IPS-15b (cell line): ENCODE measurements around the gene SAMD14.

Source experiments
- H3K27me3 ChIP-seq: one replicate; pipeline ENCODE4 v1.6.1; 2013; ENCODE audit warnings: low read length; ENCODE audit not compliant: control insufficient read depth, insufficient read depth
- H3K36me3 ChIP-seq: one replicate; pipeline ENCODE4 v1.6.1; 2013; ENCODE audit warnings: low read length; ENCODE audit not compliant: control insufficient read depth, insufficient read depth
- H3K4me1 ChIP-seq: one replicate; pipeline ENCODE4 v1.6.1; 2013; ENCODE audit warnings: mild to moderate bottlenecking, low read length; ENCODE audit not compliant: control insufficient read depth, insufficient read depth
- H3K4me3 ChIP-seq: one replicate; pipeline ENCODE4 v1.5.1; 2013; ENCODE audit warnings: low read depth, low read length
- H3K9ac ChIP-seq: one replicate; pipeline ENCODE4 v1.6.1; 2013; ENCODE audit warnings: low read depth, mild to moderate bottlenecking, low read length
- H3K9me3 ChIP-seq: one replicate; pipeline ENCODE4 v1.6.1; 2013; ENCODE audit warnings: mild to moderate bottlenecking, low read length; ENCODE audit not compliant: control insufficient read depth, insufficient read depth

SAMD14 gene

GRCh38 chr17:50162466-50163254 is 32.7 kb upstream of the SAMD14 start:
- Histone ChIP-seq H3K9ac (no peak overlapping the region), H3K4me1 (peaks cover 3% of the 10 kb centered on the region), H3K36me3 (no peaks in the 10 kb centered on the region), H3K9me3 (no peaks in the 10 kb centered on the region), H3K27me3 (peaks cover 18% of the 10 kb centered on the region), H3K4me3 (no peak overlapping the region)

- Histone ChIP-seq H3K4me3 (peak overlapping the region; percentile 48), H3K4me1 (peaks cover 3% of the 10 kb centered on the region), H3K36me3 (no peaks in the 10 kb centered on the region), H3K9me3 (no peaks in the 10 kb centered on the region), H3K9ac (no peak overlapping the region), H3K27me3 (peaks cover 18% of the 10 kb centered on the region)
These were observed 31.9 kb upstream of the SAMD14 start for GRCh38 chr17:50161911-50162288.

GRCh38 chr17:50161023-50161910 is 31.3 kb upstream of the SAMD14 start:
- H3K4me3 ChIP-seq: peak overlapping the region; percentile 69
- no peaks in the 10 kb centered on the region for H3K9me3 ChIP-seq
- no peaks in the 10 kb centered on the region for H3K36me3 ChIP-seq
- H3K9ac ChIP-seq: no peak overlapping the region
- peaks cover 3% of the 10 kb centered on the region for H3K4me1 ChIP-seq
- peaks cover 18% of the 10 kb centered on the region for H3K27me3 ChIP-seq

GRCh38 chr17:50157891-50158290 is 27.9 kb upstream of the SAMD14 start:
- H3K27me3 ChIP-seq: peaks cover 12% of the 10 kb centered on the region
- H3K4me3 ChIP-seq: no peak overlapping the region
- H3K36me3 ChIP-seq: no peaks in the 10 kb centered on the region
- no peak overlapping the region for H3K9ac ChIP-seq
- peaks cover 3% of the 10 kb centered on the region for H3K4me1 ChIP-seq
- no peaks in the 10 kb centered on the region for H3K9me3 ChIP-seq

- Histone ChIP-seq H3K9ac (no peak overlapping the region), H3K4me3 (no peak overlapping the region), H3K9me3 (no peaks in the 10 kb centered on the region), H3K4me1 (peaks cover 2% of the 10 kb centered on the region), H3K27me3 (no peaks in the 10 kb centered on the region), H3K36me3 (no peaks in the 10 kb centered on the region)
These were observed 25.3 kb upstream of the SAMD14 start for GRCh38 chr17:50155115-50155819.

- H3K27me3 ChIP-seq: peaks cover 2% of the 10 kb centered on the region
- H3K9ac ChIP-seq: no peak overlapping the region
- no peaks in the 10 kb centered on the region for H3K36me3 ChIP-seq
- peaks cover 2% of the 10 kb centered on the region for H3K4me1 ChIP-seq
- no peak overlapping the region for H3K4me3 ChIP-seq
- H3K9me3 ChIP-seq: no peaks in the 10 kb centered on the region
These were observed 24.6 kb upstream of the SAMD14 start for GRCh38 chr17:50154604-50155003.

GRCh38 chr17:50153650-50154575 is 24.0 kb upstream of the SAMD14 start:
- Histone ChIP-seq H3K4me1 (peaks cover 2% of the 10 kb centered on the region), H3K27me3 (peaks cover 3% of the 10 kb centered on the region), H3K9me3 (no peaks in the 10 kb centered on the region), H3K9ac (no peak overlapping the region), H3K4me3 (no peak overlapping the region), H3K36me3 (no peaks in the 10 kb centered on the region)

- no peak overlapping the region for H3K4me3 ChIP-seq
- no peaks in the 10 kb centered on the region for H3K9me3 ChIP-seq
- no peak overlapping the region for H3K9ac ChIP-seq
- H3K4me1 ChIP-seq: peaks cover 2% of the 10 kb centered on the region
- no peaks in the 10 kb centered on the region for H3K36me3 ChIP-seq
- peaks cover 3% of the 10 kb centered on the region for H3K27me3 ChIP-seq
These were observed 22.8 kb upstream of the SAMD14 start for GRCh38 chr17:50152736-50153135.

GRCh38 chr17:50151937-50152547 is 22.1 kb upstream of the SAMD14 start:
- Histone ChIP-seq H3K4me3 (peak overlapping the region; percentile 85), H3K9ac (no peak overlapping the region), H3K4me1 (peaks cover 2% of the 10 kb centered on the region), H3K27me3 (peaks cover 3% of the 10 kb centered on the region), H3K36me3 (no peaks in the 10 kb centered on the region), H3K9me3 (no peaks in the 10 kb centered on the region)

- H3K4me1 ChIP-seq: peaks cover 7% of the 10 kb centered on the region
- no peaks in the 10 kb centered on the region for H3K36me3 ChIP-seq
- H3K9ac ChIP-seq: peak overlapping the region; percentile 60
- H3K4me3 ChIP-seq: peak overlapping the region; percentile 85
- peaks cover 3% of the 10 kb centered on the region for H3K27me3 ChIP-seq
- H3K9me3 ChIP-seq: no peaks in the 10 kb centered on the region
These were observed 21.3 kb upstream of the SAMD14 start for GRCh38 chr17:50151041-50151936.
